ENCODE results near the gene SPATA18. TPM values are rescaled to one million over a fixed set of nuclear protein-coding genes. Genes with fewer than 3 reads are reported as not detected.
A peak's percentile ranks its signal among the peaks of the same experiment; 100 is the strongest.

Gene SPATA18
- total and polyA plus RNA-seq, 4 donors = 0.03 to 1.1 (median 0.40) TPM

- no peaks in the 10 kb centered on the region for H3K9me3 ChIP-seq (ENCODE audit: control insufficient read depth in 4 of 4, low read length in 3 of 4)
- H3K27me3 ChIP-seq (ENCODE audit: control insufficient read depth in 4 of 4, insufficient read depth in 4 of 4, low read length in 3 of 4) = no peaks in the 10 kb centered on the region
- DNase-seq (ENCODE audit: low spot score) = no peak
- H3K9ac ChIP-seq (ENCODE audit: low read depth in 1 of 2, low read length in 2 of 2) = no peak overlapping the region
- H3K4me1 ChIP-seq (ENCODE audit: control insufficient read depth in 4 of 4, insufficient read depth in 4 of 4, low read length in 3 of 4) = peaks cover 2 to 16% (median 7%) of the 10 kb centered on the region in 4 donors
- H3K4me3 ChIP-seq (ENCODE audit: low read depth in 1 of 3, low read length in 3 of 3) = no peak overlapping the region
- TF ChIP-seq JUND (IDR thresholded peaks at IDR 0.05) (no peak), ATF3 (IDR thresholded peaks at IDR 0.05) (no peak), FOXA2 (IDR thresholded peaks at IDR 0.05) (no peak), YY1 (IDR thresholded peaks at IDR 0.05) (no peak), MAX (IDR thresholded peaks at IDR 0.05) (no peak), EGR1 (IDR thresholded peaks at IDR 0.05; ENCODE audit: low read depth in 2 of 2) (no peak), SP1 (IDR thresholded peaks at IDR 0.05) (no peak)
- WGBS = 94% methylated on average over 2 of the region's 2 CpGs
- no peaks in the 10 kb centered on the region for H3K36me3 ChIP-seq (ENCODE audit: control insufficient read depth in 4 of 4, insufficient read depth in 3 of 4, low read depth in 1 of 4, low read length in 3 of 4)
- H3K27ac ChIP-seq (ENCODE audit: low read depth in 1 of 2, low read length in 2 of 2) = no peak overlapping the region
Observed at GRCh38 chr4:52035190-52035589, 15.9 kb upstream of the SPATA18 start.

- no peak overlapping the region for H3K9ac ChIP-seq (ENCODE audit: low read depth in 1 of 2, low read length in 2 of 2)
- no peaks in the 10 kb centered on the region for H3K36me3 ChIP-seq (ENCODE audit: control insufficient read depth in 4 of 4, insufficient read depth in 3 of 4, low read depth in 1 of 4, low read length in 3 of 4)
- peak overlapping the region in 2 of 3 donors; percentile 58 to 98 for H3K4me3 ChIP-seq (ENCODE audit: low read depth in 1 of 3, low read length in 3 of 3)
- H3K4me1 ChIP-seq (ENCODE audit: control insufficient read depth in 4 of 4, insufficient read depth in 4 of 4, low read length in 3 of 4) = peaks cover 2 to 16% (median 7%) of the 10 kb centered on the region in 4 donors
- no peaks in the 10 kb centered on the region for H3K9me3 ChIP-seq (ENCODE audit: control insufficient read depth in 4 of 4, low read length in 3 of 4)
- 53% methylated on average over 7 of the region's 7 CpGs for WGBS
- TF ChIP-seq JUND (IDR thresholded peaks at IDR 0.05) (no peak), ZBTB33 (IDR thresholded peaks at IDR 0.05) (no peak), HNF4A (conservative IDR thresholded peaks at IDR 0.05) (no peak), YY1 (IDR thresholded peaks at IDR 0.05) (no peak), REST (IDR thresholded peaks at IDR 0.05) (no peak), ATF3 (IDR thresholded peaks at IDR 0.05) (no peak), GABPA (IDR thresholded peaks at IDR 0.05 in 1 of 2, conservative IDR thresholded peaks at IDR 0.05 in 1 of 2) (no peak), FOXA2 (IDR thresholded peaks at IDR 0.05) (no peak), HNF4G (IDR thresholded peaks at IDR 0.05) (no peak), FOXA1 (IDR thresholded peaks at IDR 0.05) (no peak), SP1 (IDR thresholded peaks at IDR 0.05) (no peak), CTCF (IDR thresholded peaks at IDR 0.05; ENCODE audit: low read depth, low read length, missing input control) (no peak), RXRA (IDR thresholded peaks at IDR 0.05) (no peak), EGR1 (IDR thresholded peaks at IDR 0.05; ENCODE audit: low read depth in 2 of 2) (no peak), NR2F2 (IDR thresholded peaks at IDR 0.05) (no peak), RAD21 (IDR thresholded peaks at IDR 0.05) (no peak), MAX (IDR thresholded peaks at IDR 0.05) (no peak)
- DNase-seq (ENCODE audit: low spot score) = no peak
- peaks cover 0 to 2% (median 0%) of the 10 kb centered on the region in 4 donors for H3K27me3 ChIP-seq (ENCODE audit: control insufficient read depth in 4 of 4, insufficient read depth in 4 of 4, low read length in 3 of 4)
- no peak overlapping the region for H3K27ac ChIP-seq (ENCODE audit: low read depth in 1 of 2, low read length in 2 of 2)
Observed at GRCh38 chr4:52036886-52037530, 14.1 kb upstream of the SPATA18 start.
